H9 (cell line): ENCODE results near the gene IQSEC2. TPM values are rescaled to one million over a fixed set of nuclear protein-coding genes. Genes with fewer than 3 reads are reported as not detected.

Experiments
- DNase-seq: peaks from one replicate; pipeline ENCODE4 v3.0.0-alpha.2; 2017
- H2AFZ ChIP-seq: one replicate; pipeline ENCODE4 v1.6.1; 2013; ENCODE audit warnings: mild to moderate bottlenecking, low read length, control low read depth, moderate library complexity
- H2AK5ac ChIP-seq: 2 replicates; pipeline ENCODE4 v1.6.1; 2013; ENCODE audit warnings: low read length, control low read depth, mixed read lengths; ENCODE audit not compliant: insufficient read length
- H2BK120ac ChIP-seq: one replicate; pipeline ENCODE4 v1.6.1; 2013; ENCODE audit warnings: low read depth, mild to moderate bottlenecking, low read length, control low read depth, inconsistent platforms; ENCODE audit not compliant: poor library complexity, severe bottlenecking
- H2BK12ac ChIP-seq: 2 replicates; pipeline ENCODE4 v1.6.1; 2013; ENCODE audit warnings: low read length, control low read depth, mixed read lengths, low read depth; ENCODE audit not compliant: insufficient read length
- H2BK15ac ChIP-seq: 2 replicates; pipeline ENCODE4 v1.6.1; 2013; ENCODE audit warnings: low read depth, low read length, control low read depth
- H2BK20ac ChIP-seq: one replicate; pipeline ENCODE4 v1.6.1; 2013; ENCODE audit warnings: low read depth, mild to moderate bottlenecking, low read length, control low read depth, inconsistent platforms; ENCODE audit not compliant: poor library complexity, severe bottlenecking
- H2BK5ac ChIP-seq: 2 replicates; pipeline ENCODE4 v1.6.1; 2013; ENCODE audit warnings: low read length, control low read depth, mixed read lengths; ENCODE audit not compliant: insufficient read length
- H3K14ac ChIP-seq: 2 replicates; pipeline ENCODE4 v1.6.1; 2013; ENCODE audit warnings: low read length, control low read depth; ENCODE audit not compliant: insufficient read depth
- H3K18ac ChIP-seq: 2 replicates; pipeline ENCODE4 v1.6.1; 2013; ENCODE audit warnings: low read depth, mild to moderate bottlenecking, mixed read lengths, low read length, control low read depth; ENCODE audit not compliant: insufficient read length
- H3K23ac ChIP-seq: 2 replicates; pipeline ENCODE4 v1.6.1; 2013; ENCODE audit warnings: low read length, control low read depth, mixed read lengths, low read depth; ENCODE audit not compliant: insufficient read length
- H3K23me2 ChIP-seq: 2 replicates; pipeline ENCODE4 v1.6.1; 2013; ENCODE audit warnings: low read depth, mild to moderate bottlenecking, mixed read lengths, low read length, control low read depth; ENCODE audit not compliant: insufficient read length, poor library complexity, severe bottlenecking
- H3K27ac ChIP-seq: 2 replicates; pipeline ENCODE4 v1.5.1; 2013; ENCODE audit warnings: low read length, control low read depth, mixed read lengths, low read depth; ENCODE audit not compliant: insufficient read length
- H3K27me3 ChIP-seq: 2 replicates; pipeline ENCODE4 v1.6.1; 2013; ENCODE audit warnings: low read length, control low read depth, inconsistent platforms; ENCODE audit not compliant: insufficient read depth
- H3K4ac ChIP-seq: 2 replicates; pipeline ENCODE4 v1.6.1; 2013; ENCODE audit warnings: low read depth, mild to moderate bottlenecking, control low read depth, inconsistent platforms, low read length, moderate library complexity
- H3K4me1 ChIP-seq: 2 replicates; pipeline ENCODE4 v1.6.1; 2013; ENCODE audit warnings: low read length, control low read depth, inconsistent platforms; ENCODE audit not compliant: insufficient read depth
- H3K4me2 ChIP-seq: 2 replicates; pipeline ENCODE4 v1.6.1; 2013; ENCODE audit warnings: low read length, control low read depth, mixed read lengths; ENCODE audit not compliant: insufficient read length, insufficient read depth
- H3K56ac ChIP-seq: 2 replicates; pipeline ENCODE4 v1.6.1; 2013; ENCODE audit warnings: low read depth, mild to moderate bottlenecking, mixed read lengths, low read length, control low read depth; ENCODE audit not compliant: insufficient read length
- H3K79me1 ChIP-seq: 2 replicates; pipeline ENCODE4 v1.6.1; 2013; ENCODE audit warnings: low read depth, mild to moderate bottlenecking, moderate library complexity, low read length, control low read depth, inconsistent platforms; ENCODE audit not compliant: insufficient read depth, poor library complexity, severe bottlenecking
- H3K79me2 ChIP-seq: 2 replicates; pipeline ENCODE4 v1.6.1; 2013; ENCODE audit warnings: low read length, control low read depth, inconsistent platforms; ENCODE audit not compliant: insufficient read depth
- H3K9ac ChIP-seq: 2 replicates; pipeline ENCODE4 v1.6.1; 2013; ENCODE audit warnings: low read length, control low read depth, mixed read lengths; ENCODE audit not compliant: insufficient read length; ENCODE audit errors: extremely low read depth
- H3K9me3 ChIP-seq: one replicate; pipeline ENCODE4 v1.6.1; 2013; ENCODE audit warnings: low read depth, low read length, inconsistent platforms; ENCODE audit not compliant: control insufficient read depth
- H3T11ph ChIP-seq: one replicate; pipeline ENCODE4 v1.6.1; 2013; ENCODE audit warnings: mild to moderate bottlenecking, low read length, control low read depth, inconsistent platforms
- H4K20me1 ChIP-seq: one replicate; pipeline ENCODE4 v1.6.1; 2013; ENCODE audit not compliant: control insufficient read depth, insufficient read length, insufficient read depth
- H4K5ac ChIP-seq: 2 replicates; pipeline ENCODE4 v1.6.1; 2013; ENCODE audit warnings: low read depth, mild to moderate bottlenecking, mixed read lengths, low read length, control low read depth; ENCODE audit not compliant: insufficient read length
- H4K8ac ChIP-seq: replicated peaks from 2 replicates; pipeline ENCODE4 v1.6.1; 2013; ENCODE audit warnings: low read length, control low read depth, mixed read lengths, low read depth; ENCODE audit not compliant: insufficient read length
- H4K91ac ChIP-seq: 2 replicates; pipeline ENCODE4 v1.6.1; 2013; ENCODE audit warnings: low read depth, mild to moderate bottlenecking, moderate library complexity, mixed read lengths, low read length, control low read depth; ENCODE audit not compliant: insufficient read length
- H3K27ac Mint-ChIP-seq, 3 experiments: 2 replicates in 2 of 3; 3 replicates in 1 of 3; pipeline ENCODE4 v1.8.0; 2020 to 2021; ENCODE audit warnings: mixed read lengths in 3 of 3, mild to moderate bottlenecking in 1 of 3, moderate library complexity in 1 of 3
- H3K27me3 Mint-ChIP-seq: 2 replicates; pipeline ENCODE4 v1.8.0; 2021; ENCODE audit warnings: low read depth, mild to moderate bottlenecking, moderate library complexity, mixed read lengths
- H3K36me3 Mint-ChIP-seq, 3 experiments: 2 replicates in 2 of 3; 3 replicates in 1 of 3; pipeline ENCODE4 v1.8.0; 2020 to 2021; ENCODE audit warnings: low read depth in 3 of 3, mixed read lengths in 3 of 3; ENCODE audit not compliant: insufficient read depth in 1 of 3
- H3K4me1 Mint-ChIP-seq, 2 experiments: 2 replicates each; pipeline ENCODE4 v1.8.0; 2020; ENCODE audit warnings: mixed read lengths in 2 of 2
- H3K4me3 Mint-ChIP-seq, 2 experiments: 2 replicates in 1 of 2; 3 replicates in 1 of 2; pipeline ENCODE4 v1.8.0; 2020 to 2021; ENCODE audit warnings: mild to moderate bottlenecking in 2 of 2, mixed read lengths in 2 of 2, moderate library complexity in 1 of 2
- H3K9me3 Mint-ChIP-seq, 2 experiments: 2 replicates in 1 of 2; 3 replicates in 1 of 2; pipeline ENCODE4 v1.8.0; 2020; ENCODE audit warnings: mild to moderate bottlenecking in 2 of 2, mixed read lengths in 2 of 2, moderate library complexity in 1 of 2
- WGBS: extraction: QIAGEN DNeasy Blood & Tissue Kit; methylation state at CpG from one replicate; pipeline ENCODE4 v1.1.7; 2013; ENCODE audit warnings: missing lambda C conversion rate, low lambda C conversion rate, mixed read lengths; ENCODE audit not compliant: insufficient read length; ENCODE audit errors: extremely low coverage; 5-methylcytosine and 5-hydroxymethylcytosine counted together
- total RNA-seq: library from RNA; stranded (reverse); gene quantifications from 2 replicates; pipeline ENCODE4 v1.2.1, GENCODE V29; 2021
- TF ChIP-seq, protein P1 (sequence below): fragments of 200-600 bp; sonication (generic); conservative IDR thresholded peaks from 3 replicates; pipeline ENCODE4 v1.8.0; 2021; ENCODE audit warnings: antibody characterized with exemption, mild to moderate bottlenecking

IQSEC2 gene
- total RNA-seq, 1 experiment from 2014 or later: 7.0 TPM

DNA sequence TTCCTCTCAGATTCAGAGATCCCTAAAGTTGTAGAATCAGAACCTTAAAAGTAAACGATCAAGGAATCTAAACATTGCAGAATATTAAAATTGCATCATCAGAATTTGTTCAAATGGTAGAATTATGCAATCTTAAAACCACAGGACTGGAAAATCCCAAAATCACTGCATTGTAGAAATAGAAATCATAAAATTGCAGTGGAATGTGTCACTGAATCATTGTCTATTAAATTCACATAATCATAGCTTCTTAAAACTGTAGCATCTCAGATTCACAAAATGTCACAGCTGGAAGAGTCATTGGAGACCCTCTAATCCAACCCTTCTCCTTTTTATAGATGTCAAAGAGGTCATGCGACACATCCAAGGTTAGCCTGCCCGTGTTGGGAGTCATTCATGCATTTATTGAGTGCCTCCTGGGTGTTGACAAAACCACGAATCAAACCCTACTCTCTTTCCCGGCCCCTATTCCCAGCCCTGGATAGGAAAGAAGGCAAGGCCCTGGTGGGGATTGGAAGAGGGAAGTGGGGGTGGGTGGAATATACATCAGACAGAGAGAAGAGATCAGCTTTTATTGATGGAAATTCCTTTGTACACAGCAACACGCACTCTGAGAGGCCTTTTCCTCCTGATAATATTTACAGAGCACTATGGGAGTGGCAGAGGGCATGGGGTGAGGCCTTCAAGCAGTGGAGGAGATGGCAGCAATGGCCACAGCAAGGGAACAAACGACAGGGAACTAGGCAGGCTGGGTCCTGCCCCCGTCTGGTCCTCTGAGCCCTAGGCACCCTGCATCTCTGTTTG, 15.4 kb downstream of the IQSEC2 start:
- Histone ChIP-seq H3K23ac (no peak overlapping the region), H3K4me1 (no peaks in the 10 kb centered on the region), H3K56ac (no peak overlapping the region), H3K9me3 (peaks cover 50% of the 10 kb centered on the region), H4K8ac (no peak overlapping the region), H4K5ac (no peak overlapping the region), H2BK5ac (no peak overlapping the region), H3K4me2 (no peak overlapping the region), H2BK120ac (no peak overlapping the region), H2BK12ac (no peak overlapping the region), H3K27ac (no peak overlapping the region), H3K79me2 (no peaks in the 10 kb centered on the region), H3K18ac (no peak overlapping the region), H3K27me3 (no peaks in the 10 kb centered on the region), H3T11ph (no peak overlapping the region), H4K91ac (no peak overlapping the region), H2BK15ac (no peak overlapping the region), H3K14ac (no peak overlapping the region; the same call in 1 of the 2 replicates), H3K4ac (no peak overlapping the region), H2BK20ac (no peak overlapping the region), H3K9ac (no peak overlapping the region), H2AK5ac (no peak overlapping the region), H3K79me1 (no peaks in the 10 kb centered on the region), H2AFZ (no peak overlapping the region), H4K20me1 (no peaks in the 10 kb centered on the region), H3K23me2 (no peaks in the 10 kb centered on the region)
- WGBS: no CpG with 5 or more reads among the region's 8 CpGs
- Mint-ChIP-seq H3K27ac (no peak overlapping the region), H3K36me3 (peaks cover 10 to 14% (median 12%) of the 10 kb centered on the region in 3 experiments; a peak in 5 of 7 replicates), H3K4me3 (no peak overlapping the region), H3K27me3 (no peaks in the 10 kb centered on the region), H3K4me1 (peaks cover 2 to 4% of the 10 kb centered on the region in 2 experiments; a peak in 2 of 4 replicates), H3K9me3 (peaks cover 49 to 51% of the 10 kb centered on the region in 2 experiments)
- TF ChIP-seq, protein P1, sequence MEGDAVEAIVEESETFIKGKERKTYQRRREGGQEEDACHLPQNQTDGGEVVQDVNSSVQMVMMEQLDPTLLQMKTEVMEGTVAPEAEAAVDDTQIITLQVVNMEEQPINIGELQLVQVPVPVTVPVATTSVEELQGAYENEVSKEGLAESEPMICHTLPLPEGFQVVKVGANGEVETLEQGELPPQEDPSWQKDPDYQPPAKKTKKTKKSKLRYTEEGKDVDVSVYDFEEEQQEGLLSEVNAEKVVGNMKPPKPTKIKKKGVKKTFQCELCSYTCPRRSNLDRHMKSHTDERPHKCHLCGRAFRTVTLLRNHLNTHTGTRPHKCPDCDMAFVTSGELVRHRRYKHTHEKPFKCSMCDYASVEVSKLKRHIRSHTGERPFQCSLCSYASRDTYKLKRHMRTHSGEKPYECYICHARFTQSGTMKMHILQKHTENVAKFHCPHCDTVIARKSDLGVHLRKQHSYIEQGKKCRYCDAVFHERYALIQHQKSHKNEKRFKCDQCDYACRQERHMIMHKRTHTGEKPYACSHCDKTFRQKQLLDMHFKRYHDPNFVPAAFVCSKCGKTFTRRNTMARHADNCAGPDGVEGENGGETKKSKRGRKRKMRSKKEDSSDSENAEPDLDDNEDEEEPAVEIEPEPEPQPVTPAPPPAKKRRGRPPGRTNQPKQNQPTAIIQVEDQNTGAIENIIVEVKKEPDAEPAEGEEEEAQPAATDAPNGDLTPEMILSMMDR: no peak
- no peak for DNase-seq
